ENCODE measurements around the gene GGN. TPM values are rescaled to one million over a fixed set of nuclear protein-coding genes. Genes with fewer than 3 reads are reported as not detected.

Gene GGN
- total RNA-seq, 1 donor from 2014 or later, result 46.9 TPM

DNA sequence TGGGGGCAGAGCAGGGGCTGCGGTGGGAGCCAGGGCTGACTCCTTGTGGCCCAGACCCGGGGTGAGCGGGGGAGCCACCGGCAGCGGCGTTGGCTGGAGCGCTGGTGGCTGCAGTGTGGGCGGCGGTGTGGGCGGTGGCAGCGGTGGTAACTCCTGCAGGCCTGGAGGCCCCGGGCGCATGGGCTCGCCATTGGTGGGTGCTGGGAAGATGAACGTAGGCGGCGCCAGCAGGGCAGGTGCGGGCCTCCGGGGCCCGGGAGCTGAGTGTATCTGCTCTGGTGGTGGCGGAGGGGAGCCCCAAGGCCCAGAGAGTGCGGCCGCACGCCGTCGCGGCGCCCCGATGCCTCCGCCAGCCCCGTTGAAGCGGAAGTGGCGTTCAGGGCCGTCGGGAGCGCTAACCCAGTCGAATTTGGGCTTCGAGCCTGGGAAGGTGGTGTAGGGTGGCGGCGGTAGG, 2.0 kb downstream of the GGN start:
- TF ChIP-seq, protein P1, sequence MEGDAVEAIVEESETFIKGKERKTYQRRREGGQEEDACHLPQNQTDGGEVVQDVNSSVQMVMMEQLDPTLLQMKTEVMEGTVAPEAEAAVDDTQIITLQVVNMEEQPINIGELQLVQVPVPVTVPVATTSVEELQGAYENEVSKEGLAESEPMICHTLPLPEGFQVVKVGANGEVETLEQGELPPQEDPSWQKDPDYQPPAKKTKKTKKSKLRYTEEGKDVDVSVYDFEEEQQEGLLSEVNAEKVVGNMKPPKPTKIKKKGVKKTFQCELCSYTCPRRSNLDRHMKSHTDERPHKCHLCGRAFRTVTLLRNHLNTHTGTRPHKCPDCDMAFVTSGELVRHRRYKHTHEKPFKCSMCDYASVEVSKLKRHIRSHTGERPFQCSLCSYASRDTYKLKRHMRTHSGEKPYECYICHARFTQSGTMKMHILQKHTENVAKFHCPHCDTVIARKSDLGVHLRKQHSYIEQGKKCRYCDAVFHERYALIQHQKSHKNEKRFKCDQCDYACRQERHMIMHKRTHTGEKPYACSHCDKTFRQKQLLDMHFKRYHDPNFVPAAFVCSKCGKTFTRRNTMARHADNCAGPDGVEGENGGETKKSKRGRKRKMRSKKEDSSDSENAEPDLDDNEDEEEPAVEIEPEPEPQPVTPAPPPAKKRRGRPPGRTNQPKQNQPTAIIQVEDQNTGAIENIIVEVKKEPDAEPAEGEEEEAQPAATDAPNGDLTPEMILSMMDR (IDR thresholded peaks at IDR 0.05), result no peak
- no peak overlapping the region for H3K4me3 ChIP-seq
- H3K27ac ChIP-seq, result no peak overlapping the region
- DNase-seq (ENCODE audit: low spot score in 2 of 2), result no peak
- no peaks in the 10 kb centered on the region for H3K9me3 ChIP-seq
- H3K36me3 ChIP-seq, result peaks cover 38 to 39% of the 10 kb centered on the region in 2 donors
- peaks cover 6 to 20% of the 10 kb centered on the region in 2 donors for H3K4me1 ChIP-seq
- no peaks in the 10 kb centered on the region for H3K27me3 ChIP-seq
- intact Hi-C loops (cut with DNase I), result loop anchor here (5.0 to 10.0 kb wide), 7 partner anchors 49 to 956 kb away; partner anchors contain the start of genes CATSPERG, EIF3K, MAP4K1 and SAMD4B

DNA sequence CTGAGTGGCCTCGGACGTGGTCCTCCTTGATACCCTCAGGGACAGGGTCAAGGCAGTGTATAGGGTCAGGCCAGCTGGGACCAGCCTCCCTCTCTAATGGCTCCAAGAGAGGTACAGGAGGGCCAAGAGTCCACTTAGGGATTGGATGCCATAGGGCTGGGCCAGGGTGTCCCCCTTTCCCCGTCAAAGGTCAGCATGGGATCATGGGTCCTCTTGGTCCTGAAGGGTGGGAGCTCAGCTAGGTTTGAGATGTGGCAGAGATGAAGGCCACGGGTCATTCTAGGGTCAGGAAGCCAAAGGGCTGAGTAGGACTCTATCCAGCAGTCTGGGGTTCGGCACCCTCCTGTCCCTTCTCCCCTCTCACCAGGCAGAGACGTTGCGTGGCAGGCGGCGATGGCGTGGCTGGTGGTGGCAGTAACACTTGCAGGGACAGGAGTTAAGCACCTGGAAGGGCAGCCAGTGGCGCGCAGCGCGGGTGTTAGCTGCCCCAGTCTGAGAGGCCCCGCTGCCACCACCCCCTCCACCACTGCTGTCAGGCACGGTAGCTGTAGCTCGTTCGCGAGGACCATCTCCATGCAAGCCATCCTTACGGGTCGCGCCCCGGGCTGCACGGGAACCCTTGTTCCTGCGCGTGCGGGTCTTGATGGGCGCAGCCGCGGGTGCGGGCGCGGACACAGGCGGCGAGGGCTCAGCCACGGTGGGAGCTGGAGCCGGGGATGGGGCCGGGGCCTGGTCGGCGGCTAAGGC, 2.6 kb downstream of the GGN start:
- Histone ChIP-seq H3K9me3 (no peaks in the 10 kb centered on the region), H3K4me1 (peaks cover 6 to 18% of the 10 kb centered on the region in 2 donors), H3K36me3 (peaks cover 44 to 45% of the 10 kb centered on the region in 2 donors), H3K4me3 (no peak overlapping the region), H3K27me3 (no peaks in the 10 kb centered on the region), H3K27ac (no peak overlapping the region)
- intact Hi-C loops (cut with DNase I), result loop anchor here (5.0 to 10.0 kb wide), 7 partner anchors 48 to 957 kb away; partner anchors contain the start of genes CATSPERG, EIF3K, MAP4K1 and SAMD4B
- DNase-seq (ENCODE audit: low spot score in 2 of 2), result no peak
- TF ChIP-seq, protein P1 (IDR thresholded peaks at IDR 0.05), result no peak

DNA sequence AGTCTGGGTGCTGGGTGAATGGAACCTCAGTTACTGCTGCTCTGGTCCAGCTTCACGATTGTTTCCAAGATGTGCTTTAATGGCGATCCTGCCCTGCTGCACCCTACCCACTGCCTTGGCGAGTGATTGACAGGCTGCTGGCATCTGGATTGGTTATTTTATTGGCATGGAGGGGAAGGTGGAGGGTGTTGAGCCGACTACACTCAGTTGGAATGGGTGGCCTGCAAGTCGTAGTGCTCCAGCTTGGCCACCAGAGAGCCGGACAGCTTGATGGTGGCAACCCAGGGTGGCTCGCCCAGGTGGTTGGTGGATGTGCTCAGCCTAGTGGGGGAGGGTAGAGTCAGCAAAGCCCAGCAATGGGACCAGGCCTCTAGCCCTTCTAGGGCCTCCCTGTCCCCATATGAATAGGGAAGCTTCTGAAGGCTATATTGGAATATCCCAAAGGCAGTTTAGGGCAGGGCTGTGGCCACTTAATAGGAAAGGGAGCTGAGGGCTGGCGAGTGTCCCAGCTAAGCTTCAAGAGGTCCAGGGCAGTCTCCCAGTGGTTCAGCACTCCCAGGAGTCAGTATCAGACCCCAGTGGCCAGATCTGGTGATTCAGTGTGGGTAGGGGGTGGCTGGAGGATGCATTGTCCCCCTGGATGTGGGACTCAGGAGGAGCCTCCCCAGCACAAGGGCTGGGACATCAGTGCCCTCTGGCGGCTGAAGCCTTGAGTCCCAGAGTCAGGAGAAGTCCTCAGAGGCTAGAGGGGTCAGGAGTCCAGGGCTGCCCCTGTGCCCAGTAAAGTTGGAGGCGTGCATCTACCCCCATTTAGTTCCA, 3.4 kb downstream of the GGN start:
- TF ChIP-seq, protein P1 (IDR thresholded peaks at IDR 0.05), result no peak

DNA sequence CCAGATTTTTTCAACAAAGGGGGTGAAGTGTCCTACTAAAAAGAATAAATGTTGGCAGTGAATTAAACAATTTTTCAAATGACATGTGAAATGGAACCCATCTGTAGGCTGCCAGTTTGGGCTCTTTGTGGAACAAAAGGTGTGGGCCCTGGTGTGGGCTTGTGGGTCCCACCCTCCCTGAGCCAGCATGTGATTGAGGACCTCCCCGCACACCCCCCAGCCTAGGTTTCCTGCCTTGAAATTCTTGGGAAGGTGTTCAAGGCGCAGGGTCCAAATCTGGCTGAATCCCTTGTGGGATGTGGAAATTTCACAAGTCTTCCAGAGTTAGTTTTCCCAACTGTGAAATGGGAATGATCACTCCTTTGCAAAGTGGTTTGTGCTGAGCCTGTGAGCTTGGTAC, 4.1 kb downstream of the GGN start:
- Histone ChIP-seq H3K4me1 (peaks cover 6 to 10% of the 10 kb centered on the region in 2 donors), H3K4me3 (no peak overlapping the region), H3K9me3 (no peaks in the 10 kb centered on the region), H3K27me3 (no peaks in the 10 kb centered on the region), H3K27ac (no peak overlapping the region), H3K36me3 (peaks cover 56 to 57% of the 10 kb centered on the region in 2 donors)
- no peak for DNase-seq (ENCODE audit: low spot score in 2 of 2)
- TF ChIP-seq, protein P1 (IDR thresholded peaks at IDR 0.05), result no peak
- intact Hi-C loops (cut with DNase I), result loop anchor here (10.0 kb wide), 2 partner anchors 379 to 479 kb away; partner anchors contain the start of genes SIPA1L3 and WDR87

More for the DNA sequence above, 3.4 kb downstream of the GGN start:
- Histone ChIP-seq H3K4me1 (peaks cover 6 to 13% of the 10 kb centered on the region in 2 donors), H3K4me3 (no peak overlapping the region), H3K36me3 (peaks cover 49 to 51% of the 10 kb centered on the region in 2 donors), H3K9me3 (no peaks in the 10 kb centered on the region), H3K27me3 (no peaks in the 10 kb centered on the region), H3K27ac (no peak overlapping the region)
- intact Hi-C loops (cut with DNase I), result loop anchor here (5.0 to 10.0 kb wide), 7 partner anchors 47 to 958 kb away; partner anchors contain the start of genes CATSPERG, EIF3K, MAP4K1 and SAMD4B
- DNase-seq (ENCODE audit: low spot score in 2 of 2), result no peak

DNA sequence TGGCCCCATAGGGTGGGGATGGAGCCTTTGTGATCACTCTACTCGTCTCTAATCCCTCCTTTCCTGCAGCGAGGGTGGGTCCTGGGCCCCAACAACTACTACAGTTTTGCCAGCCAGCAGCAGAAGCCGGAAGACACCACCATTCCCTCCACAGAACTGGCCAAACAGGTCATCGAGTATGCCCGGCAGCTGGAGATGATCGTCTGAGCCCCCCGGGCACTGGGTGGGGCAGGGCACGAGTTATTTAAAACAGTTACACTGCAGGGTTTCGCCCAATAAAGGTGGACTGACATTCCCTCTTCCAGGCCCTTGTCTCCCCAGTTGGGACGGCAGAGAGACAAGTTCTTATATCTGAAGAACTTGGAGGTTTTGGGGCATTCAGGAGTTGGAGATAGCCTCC, 4.7 kb downstream of the GGN start:
- H3K9me3 ChIP-seq, result no peaks in the 10 kb centered on the region
- H3K4me3 ChIP-seq, result no peak overlapping the region
- DNase-seq (ENCODE audit: low spot score in 2 of 2), result no peak
- TF ChIP-seq, protein P1 (IDR thresholded peaks at IDR 0.05), result no peak
- peaks cover 6 to 10% of the 10 kb centered on the region in 2 donors for H3K4me1 ChIP-seq
- H3K27ac ChIP-seq, result no peak overlapping the region
- H3K27me3 ChIP-seq, result no peaks in the 10 kb centered on the region
- peaks cover 57 to 59% of the 10 kb centered on the region in 2 donors for H3K36me3 ChIP-seq
- intact Hi-C loops (cut with DNase I), result loop anchor here (10.0 kb wide), 2 partner anchors 378 to 478 kb away; partner anchors contain the start of genes SIPA1L3 and WDR87
